ENCODE data around the gene METTL8. TPM values are rescaled to one million over a fixed set of nuclear protein-coding genes. Genes with fewer than 3 reads are reported as not detected.

The METTL8 gene
- total and polyA plus RNA-seq, 8 donors = 3.6 to 42.9 (median 7.0) TPM

DNA sequence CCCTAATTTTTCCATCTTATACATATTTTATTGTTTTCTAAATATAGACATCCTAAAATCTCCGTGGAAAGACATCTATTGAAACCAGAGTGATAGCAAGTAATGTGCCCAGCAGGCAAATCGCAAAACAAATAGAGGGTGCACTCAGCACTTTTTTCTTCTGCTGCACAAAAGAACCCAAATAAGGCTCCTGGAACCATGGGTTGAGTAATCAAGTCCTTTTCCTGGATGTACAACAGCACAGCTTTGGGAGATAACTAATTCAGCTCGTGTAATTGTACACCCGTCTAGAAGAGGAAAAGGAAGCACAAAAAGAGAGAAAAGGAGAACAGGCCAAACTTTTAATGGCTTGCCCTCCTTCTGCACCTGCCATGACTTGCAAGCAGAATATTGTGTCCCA, 146.2 kb downstream of the METTL8 start:
- H3K9me3 ChIP-seq = no peaks in the 10 kb centered on the region
- no peak overlapping the region for H3K4me3 ChIP-seq
- no peak overlapping the region for H3K27ac ChIP-seq
- no peak for DNase-seq
- intact Hi-C loops (cut with DNase I; ENCODE audit: low total_unique reads) = no loop called here
- H3K4me1 ChIP-seq = peaks cover 0 to 7% (median 0%) of the 10 kb centered on the region in 4 donors
- 23 to 44% (median 31%) methylated on average over 4 of the region's 4 CpGs for WGBS, 5 donors
- H3K27me3 ChIP-seq = no peaks in the 10 kb centered on the region
- no peaks in the 10 kb centered on the region for H3K36me3 ChIP-seq
- no peak for TF ChIP-seq POLR2A (IDR thresholded peaks at IDR 0.05)

DNA sequence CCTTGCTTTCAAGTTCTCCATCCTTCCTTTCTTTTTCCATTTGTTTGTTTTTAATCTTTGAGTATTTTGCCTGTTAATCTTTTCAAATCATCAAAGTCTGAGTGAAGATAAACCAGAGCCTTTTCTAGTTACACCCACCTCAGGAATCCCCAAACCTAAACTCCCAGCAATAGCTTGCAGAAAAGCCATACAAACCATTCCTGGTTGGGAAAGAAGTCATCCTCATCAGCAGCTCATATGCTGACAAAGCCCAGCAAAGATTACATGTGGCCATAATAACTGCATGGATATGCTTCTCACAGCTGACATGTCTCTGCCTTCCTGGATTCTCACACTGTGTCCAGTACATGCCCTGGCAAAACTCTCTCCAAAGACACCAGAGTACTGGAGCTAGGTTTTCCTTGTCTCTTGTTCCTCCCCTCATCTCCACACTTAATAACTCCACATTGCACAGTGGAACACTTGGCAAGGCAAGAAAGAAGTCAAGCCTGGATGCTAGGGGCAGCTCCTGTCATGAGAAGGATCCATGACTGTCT, 146.7 kb downstream of the METTL8 start:
- intact Hi-C loops (cut with DNase I; ENCODE audit: low total_unique reads) = no loop called here
- Histone ChIP-seq H3K36me3 (no peaks in the 10 kb centered on the region), H3K9me3 (no peaks in the 10 kb centered on the region), H3K27ac (no peak overlapping the region), H3K4me3 (no peak overlapping the region), H3K4me1 (peaks cover 0 to 7% (median 0%) of the 10 kb centered on the region in 4 donors), H3K27me3 (no peaks in the 10 kb centered on the region)
- DNase-seq = no peak
- TF ChIP-seq, protein P1, sequence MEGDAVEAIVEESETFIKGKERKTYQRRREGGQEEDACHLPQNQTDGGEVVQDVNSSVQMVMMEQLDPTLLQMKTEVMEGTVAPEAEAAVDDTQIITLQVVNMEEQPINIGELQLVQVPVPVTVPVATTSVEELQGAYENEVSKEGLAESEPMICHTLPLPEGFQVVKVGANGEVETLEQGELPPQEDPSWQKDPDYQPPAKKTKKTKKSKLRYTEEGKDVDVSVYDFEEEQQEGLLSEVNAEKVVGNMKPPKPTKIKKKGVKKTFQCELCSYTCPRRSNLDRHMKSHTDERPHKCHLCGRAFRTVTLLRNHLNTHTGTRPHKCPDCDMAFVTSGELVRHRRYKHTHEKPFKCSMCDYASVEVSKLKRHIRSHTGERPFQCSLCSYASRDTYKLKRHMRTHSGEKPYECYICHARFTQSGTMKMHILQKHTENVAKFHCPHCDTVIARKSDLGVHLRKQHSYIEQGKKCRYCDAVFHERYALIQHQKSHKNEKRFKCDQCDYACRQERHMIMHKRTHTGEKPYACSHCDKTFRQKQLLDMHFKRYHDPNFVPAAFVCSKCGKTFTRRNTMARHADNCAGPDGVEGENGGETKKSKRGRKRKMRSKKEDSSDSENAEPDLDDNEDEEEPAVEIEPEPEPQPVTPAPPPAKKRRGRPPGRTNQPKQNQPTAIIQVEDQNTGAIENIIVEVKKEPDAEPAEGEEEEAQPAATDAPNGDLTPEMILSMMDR (IDR thresholded peaks at IDR 0.05) = no peak
- no peak for TF ChIP-seq POLR2AphosphoS5 (IDR thresholded peaks at IDR 0.05)
- no peak for TF ChIP-seq POLR2A (IDR thresholded peaks at IDR 0.05)
- TF ChIP-seq EP300 (IDR thresholded peaks at IDR 0.05) = no peak

DNA sequence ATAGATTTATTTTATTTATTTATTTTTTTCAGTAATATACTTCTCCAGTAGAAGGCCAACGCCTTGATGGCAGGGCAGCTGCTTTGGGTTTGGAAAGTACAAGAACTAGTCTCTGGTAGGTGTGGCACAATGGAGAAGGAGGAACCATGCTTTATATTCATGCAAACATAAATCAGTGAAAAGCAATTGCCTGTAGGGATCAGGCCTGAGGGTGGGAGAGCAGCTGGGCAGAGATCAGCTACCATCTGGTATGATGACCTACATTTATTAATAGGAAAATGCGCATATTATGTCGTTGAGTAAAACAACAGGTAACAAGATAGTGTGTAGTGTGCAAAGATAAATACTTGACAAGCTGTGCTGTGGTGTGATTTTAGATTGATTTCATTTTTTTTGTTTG, 152.7 kb downstream of the METTL8 start:
- no peak for DNase-seq
- TF ChIP-seq POLR2AphosphoS5 (IDR thresholded peaks at IDR 0.05) (no peak), POLR2A (IDR thresholded peaks at IDR 0.05) (no peak), EP300 (IDR thresholded peaks at IDR 0.05) (no peak)
- TF ChIP-seq, protein P1 (IDR thresholded peaks at IDR 0.05) = no peak
- Histone ChIP-seq H3K9me3 (no peaks in the 10 kb centered on the region), H3K27ac (no peak overlapping the region), H3K4me3 (no peak overlapping the region), H3K27me3 (no peaks in the 10 kb centered on the region), H3K36me3 (no peaks in the 10 kb centered on the region), H3K4me1 (no peaks in the 10 kb centered on the region)
- intact Hi-C loops (cut with DNase I; ENCODE audit: low total_unique reads) = no loop called here
- 90 to 96% (median 94%) methylated on average over 3 of the region's 3 CpGs for WGBS, 5 donors

DNA sequence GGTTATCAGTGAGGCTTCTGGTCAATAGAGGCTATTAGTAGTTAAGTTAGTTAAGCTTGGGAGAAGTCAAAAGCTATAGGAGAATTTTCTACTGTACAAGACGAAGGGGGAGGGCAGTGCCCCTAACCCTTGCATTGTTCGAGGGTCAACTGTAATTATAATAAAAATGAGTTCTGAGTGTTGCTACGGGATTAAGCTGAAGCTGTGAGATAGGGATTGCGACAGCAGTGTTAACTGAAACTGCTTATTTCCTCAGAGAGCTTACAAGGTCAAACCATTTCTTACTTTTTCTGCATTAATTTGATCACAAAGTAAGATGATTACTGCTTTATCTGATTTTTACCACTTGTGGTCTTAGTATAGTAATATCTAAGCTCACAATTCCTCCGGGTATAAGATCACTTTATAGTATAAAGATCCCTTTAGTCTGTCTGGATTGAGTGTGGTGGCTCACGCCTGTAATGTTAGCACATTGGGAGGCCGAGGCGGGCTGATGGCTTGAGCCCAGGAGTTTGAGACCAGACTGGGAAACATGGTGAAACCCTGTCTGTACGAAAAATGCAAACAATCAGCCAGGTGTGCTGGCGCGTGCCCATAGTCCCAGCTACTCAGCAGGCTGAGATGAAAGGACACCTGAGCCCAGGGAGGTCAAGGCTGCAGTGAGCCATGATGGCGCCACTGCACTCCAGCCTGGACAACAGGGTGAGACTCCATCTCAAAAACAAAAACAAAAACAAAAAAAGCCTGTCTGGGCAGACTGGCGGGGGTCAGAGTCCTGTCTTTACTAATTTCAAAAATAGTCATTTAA, 153.6 kb downstream of the METTL8 start:
- H3K4me3 ChIP-seq = no peak overlapping the region
- H3K4me1 ChIP-seq = no peaks in the 10 kb centered on the region
- H3K27ac ChIP-seq = no peak overlapping the region
- 78 to 91% (median 85%) methylated on average over 13 of the region's 13 CpGs for WGBS, 5 donors
- H3K27me3 ChIP-seq = no peaks in the 10 kb centered on the region
- intact Hi-C loops (cut with DNase I; ENCODE audit: low total_unique reads) = no loop called here
- no peak for TF ChIP-seq POLR2AphosphoS5 (IDR thresholded peaks at IDR 0.05)
- TF ChIP-seq, protein P1 (IDR thresholded peaks at IDR 0.05) = no peak
- TF ChIP-seq EP300 (IDR thresholded peaks at IDR 0.05) = no peak
- TF ChIP-seq POLR2A (IDR thresholded peaks at IDR 0.05) = no peak
- no peak for DNase-seq
- no peaks in the 10 kb centered on the region for H3K9me3 ChIP-seq
- no peaks in the 10 kb centered on the region for H3K36me3 ChIP-seq

DNA sequence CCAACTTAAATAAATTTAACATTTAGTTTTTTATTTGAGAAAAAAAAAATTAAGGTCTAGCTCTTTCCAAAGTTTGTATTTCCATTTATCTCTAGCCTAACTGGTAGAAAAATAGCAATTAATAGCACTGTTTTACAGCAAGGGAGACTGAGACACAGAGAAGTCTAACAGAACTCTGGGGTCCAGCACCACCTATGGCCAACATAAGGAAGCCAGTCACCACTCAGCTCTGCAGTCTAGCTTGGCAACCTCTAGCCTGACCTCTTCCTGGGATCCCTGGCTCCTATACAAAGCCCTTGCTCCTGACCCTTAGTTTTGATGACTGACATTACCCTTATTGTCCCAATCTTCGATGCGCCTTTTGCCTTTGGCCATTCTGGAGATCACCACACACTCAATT, 159.0 kb downstream of the METTL8 start:
- Histone ChIP-seq H3K4me1 (peaks cover 6 to 14% (median 10%) of the 10 kb centered on the region in 4 donors), H3K27me3 (no peaks in the 10 kb centered on the region), H3K36me3 (no peaks in the 10 kb centered on the region), H3K4me3 (no peak overlapping the region), H3K27ac (no peak overlapping the region), H3K9me3 (no peaks in the 10 kb centered on the region)
- TF ChIP-seq POLR2AphosphoS5 (IDR thresholded peaks at IDR 0.05) (no peak), EP300 (IDR thresholded peaks at IDR 0.05) (no peak), POLR2A (IDR thresholded peaks at IDR 0.05) (no peak)
- TF ChIP-seq, protein P1 (IDR thresholded peaks at IDR 0.05) = no peak
- WGBS, 5 donors = 92 to 98% (median 98%) methylated on average over 2 of the region's 2 CpGs
- intact Hi-C loops (cut with DNase I; ENCODE audit: low total_unique reads) = no loop called here
- no peak for DNase-seq
